Panc1 (cell line): ENCODE data around the gene MORN1. TPM values are rescaled to one million over a fixed set of nuclear protein-coding genes. Genes with fewer than 3 reads are reported as not detected.

Experiments used
- ATAC-seq: fragments of 200-7000 bp; cut with Tn5 transposase; 2 replicates; pipeline ENCODE4 v1.9.1; 2020; ENCODE audit warnings: mild to moderate bottlenecking, moderate library complexity
- BruUV-seq: library from RNA; stranded (reverse); fragments of 400-500 nt; replicated peaks from 2 replicates; lab custom pipeline; 2021; lab: Mats Ljungman, UMichigan
- CTCF ChIA-PET: fragments of 300-600 bp; sonication (Branson Sonifier 250); formaldehyde crosslinking; loops from one replicate; lab custom pipeline; 2022; ENCODE audit warnings: antibody characterized with exemption; lab: Charles Lee
- POLR2A ChIA-PET: fragments of 300-600 bp; sonication (Branson Sonifier 250); formaldehyde crosslinking; loops from one replicate; lab custom pipeline; 2022; ENCODE audit warnings: antibody characterized with exemption; lab: Charles Lee
- DNase-seq: peaks from one replicate; pipeline ENCODE4 v3.0.0-alpha.2; 2010; ENCODE audit warnings: low read depth, low spot score
- H3K27ac ChIP-seq: 2 replicates; pipeline ENCODE4 v1.5.1; 2011; ENCODE audit warnings: mild to moderate bottlenecking, low read length, inconsistent platforms
- H3K27me3 ChIP-seq: fragments of 200-500 bp; sonication (Bioruptor generic); 2 replicates; pipeline ENCODE4 v1.6.0; 2014; ENCODE audit warnings: low read length, inconsistent platforms; ENCODE audit not compliant: control insufficient read depth, insufficient read depth
- H3K36me3 ChIP-seq: fragments of 200-500 bp; sonication (Bioruptor generic); 2 replicates; pipeline ENCODE4 v1.5.1; 2014; ENCODE audit warnings: inconsistent platforms, mild to moderate bottlenecking, low read length, moderate library complexity; ENCODE audit not compliant: control insufficient read depth, insufficient read depth
- H3K4me1 ChIP-seq: 2 replicates; pipeline ENCODE4 v1.5.1; 2011; ENCODE audit warnings: inconsistent platforms, mild to moderate bottlenecking, low read length, moderate library complexity; ENCODE audit not compliant: control insufficient read depth, insufficient read depth
- H3K4me3 ChIP-seq, 2 experiments: 2 replicates each; pipeline ENCODE4 v1.5.1; 2011 to 2012; ENCODE audit warnings: low read depth in 2 of 2, low read length in 2 of 2, mild to moderate bottlenecking in 2 of 2, inconsistent platforms in 1 of 2, moderate library complexity in 1 of 2
- H3K9me3 ChIP-seq: fragments of 200-500 bp; sonication (Bioruptor generic); 2 replicates; pipeline ENCODE4 v1.5.1; 2014; ENCODE audit warnings: low read depth, mild to moderate bottlenecking, inconsistent platforms, low read length, moderate library complexity; ENCODE audit not compliant: control insufficient read depth, insufficient read depth
- POLR2AphosphoS5 ChIP-seq: IDR thresholded peaks from 2 replicates; pipeline ENCODE4 v1.6.1; 2012; ENCODE audit warnings: mild to moderate bottlenecking, low read depth, low read length, moderate library complexity
- SIN3A ChIP-seq: IDR thresholded peaks from 2 replicates; pipeline ENCODE4 v1.6.1; 2012; ENCODE audit warnings: low read depth, mild to moderate bottlenecking, low read length, moderate library complexity, borderline replicate concordance; ENCODE audit not compliant: insufficient read depth
- TCF7L2 ChIP-seq: IDR thresholded peaks from 2 replicates; pipeline ENCODE4 v1.6.1; 2011; ENCODE audit warnings: mild to moderate bottlenecking, low read depth, low read length, inconsistent platforms
- in situ Hi-C: cut with HindIII; loops from 2 replicates; pipeline ENCODE4 v1.10.0; 2016; ENCODE audit warnings: low sequenced_read_pairs, low pct_unique_long_range_greater_than_20kb
- intact Hi-C: fragments of 100-400 bp; cut with micrococcal nuclease; formaldehyde crosslinking; loops from one replicate; pipeline ENCODE4 v1.10.0; 2022; ENCODE audit not compliant: unreplicated experiment
- total RNA-seq: library from RNA; stranded (reverse); gene quantifications from one replicate; pipeline ENCODE4 v1.2.1, GENCODE V29; 2021; ENCODE audit not compliant: unreplicated experiment
- TF ChIP-seq, protein P1 (sequence below): fragments of 450-650 bp; IDR thresholded peaks from 2 replicates; pipeline ENCODE4 v1.5.1; 2017; ENCODE audit warnings: mild to moderate bottlenecking
- TF ChIP-seq, protein P2 (sequence below), 2 experiments: IDR thresholded peaks; 2 replicates each; pipeline ENCODE4 v1.6.1; 2011 to 2012; ENCODE audit warnings: low read depth in 2 of 2, control low read depth in 1 of 2, low read length in 1 of 2, mild to moderate bottlenecking in 1 of 2, moderate library complexity in 1 of 2; ENCODE audit not compliant: insufficient read depth in 1 of 2

Gene MORN1
- total RNA-seq, 1 experiment from 2014 or later = 21.3 TPM

DNA sequence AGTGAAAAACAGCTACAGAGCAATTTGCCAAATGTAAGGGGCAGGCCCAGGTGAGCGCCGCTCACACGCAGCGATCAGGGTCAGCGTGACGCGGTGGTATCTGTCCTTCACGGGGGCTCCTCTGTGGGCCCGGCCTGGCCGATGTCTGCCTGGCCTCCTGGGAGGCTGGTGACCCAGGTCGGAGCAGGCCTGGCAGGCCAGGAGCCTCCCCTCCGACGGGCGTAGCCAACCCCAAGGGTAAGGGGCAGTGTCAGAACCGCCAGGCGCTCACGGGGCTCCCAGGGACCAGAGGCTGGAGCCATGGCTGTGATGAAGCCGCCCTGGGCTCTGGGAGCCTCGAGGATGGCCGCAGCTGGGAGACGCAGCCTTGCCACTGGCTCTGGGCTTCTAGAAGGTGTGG is 72.1 kb downstream of the MORN1 start:
- ChIA-PET POLR2A (no interaction called here), CTCF (no interaction called here)
- TF ChIP-seq TCF7L2 = no peak
- TF ChIP-seq, protein P1, sequence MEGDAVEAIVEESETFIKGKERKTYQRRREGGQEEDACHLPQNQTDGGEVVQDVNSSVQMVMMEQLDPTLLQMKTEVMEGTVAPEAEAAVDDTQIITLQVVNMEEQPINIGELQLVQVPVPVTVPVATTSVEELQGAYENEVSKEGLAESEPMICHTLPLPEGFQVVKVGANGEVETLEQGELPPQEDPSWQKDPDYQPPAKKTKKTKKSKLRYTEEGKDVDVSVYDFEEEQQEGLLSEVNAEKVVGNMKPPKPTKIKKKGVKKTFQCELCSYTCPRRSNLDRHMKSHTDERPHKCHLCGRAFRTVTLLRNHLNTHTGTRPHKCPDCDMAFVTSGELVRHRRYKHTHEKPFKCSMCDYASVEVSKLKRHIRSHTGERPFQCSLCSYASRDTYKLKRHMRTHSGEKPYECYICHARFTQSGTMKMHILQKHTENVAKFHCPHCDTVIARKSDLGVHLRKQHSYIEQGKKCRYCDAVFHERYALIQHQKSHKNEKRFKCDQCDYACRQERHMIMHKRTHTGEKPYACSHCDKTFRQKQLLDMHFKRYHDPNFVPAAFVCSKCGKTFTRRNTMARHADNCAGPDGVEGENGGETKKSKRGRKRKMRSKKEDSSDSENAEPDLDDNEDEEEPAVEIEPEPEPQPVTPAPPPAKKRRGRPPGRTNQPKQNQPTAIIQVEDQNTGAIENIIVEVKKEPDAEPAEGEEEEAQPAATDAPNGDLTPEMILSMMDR = no peak
- no peak for TF ChIP-seq SIN3A
- no peak for TF ChIP-seq POLR2AphosphoS5
- TF ChIP-seq, protein P2, sequence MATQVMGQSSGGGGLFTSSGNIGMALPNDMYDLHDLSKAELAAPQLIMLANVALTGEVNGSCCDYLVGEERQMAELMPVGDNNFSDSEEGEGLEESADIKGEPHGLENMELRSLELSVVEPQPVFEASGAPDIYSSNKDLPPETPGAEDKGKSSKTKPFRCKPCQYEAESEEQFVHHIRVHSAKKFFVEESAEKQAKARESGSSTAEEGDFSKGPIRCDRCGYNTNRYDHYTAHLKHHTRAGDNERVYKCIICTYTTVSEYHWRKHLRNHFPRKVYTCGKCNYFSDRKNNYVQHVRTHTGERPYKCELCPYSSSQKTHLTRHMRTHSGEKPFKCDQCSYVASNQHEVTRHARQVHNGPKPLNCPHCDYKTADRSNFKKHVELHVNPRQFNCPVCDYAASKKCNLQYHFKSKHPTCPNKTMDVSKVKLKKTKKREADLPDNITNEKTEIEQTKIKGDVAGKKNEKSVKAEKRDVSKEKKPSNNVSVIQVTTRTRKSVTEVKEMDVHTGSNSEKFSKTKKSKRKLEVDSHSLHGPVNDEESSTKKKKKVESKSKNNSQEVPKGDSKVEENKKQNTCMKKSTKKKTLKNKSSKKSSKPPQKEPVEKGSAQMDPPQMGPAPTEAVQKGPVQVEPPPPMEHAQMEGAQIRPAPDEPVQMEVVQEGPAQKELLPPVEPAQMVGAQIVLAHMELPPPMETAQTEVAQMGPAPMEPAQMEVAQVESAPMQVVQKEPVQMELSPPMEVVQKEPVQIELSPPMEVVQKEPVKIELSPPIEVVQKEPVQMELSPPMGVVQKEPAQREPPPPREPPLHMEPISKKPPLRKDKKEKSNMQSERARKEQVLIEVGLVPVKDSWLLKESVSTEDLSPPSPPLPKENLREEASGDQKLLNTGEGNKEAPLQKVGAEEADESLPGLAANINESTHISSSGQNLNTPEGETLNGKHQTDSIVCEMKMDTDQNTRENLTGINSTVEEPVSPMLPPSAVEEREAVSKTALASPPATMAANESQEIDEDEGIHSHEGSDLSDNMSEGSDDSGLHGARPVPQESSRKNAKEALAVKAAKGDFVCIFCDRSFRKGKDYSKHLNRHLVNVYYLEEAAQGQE (IDR thresholded peaks at IDR 0.05; ENCODE audit: insufficient read depth in 1 of 2, low read depth in 2 of 2, low read length in 1 of 2) = no peak
- no peaks in the 10 kb centered on the region for H3K27me3 ChIP-seq
- BruUV-seq = no TSS peak
- no peaks in the 10 kb centered on the region for H3K36me3 ChIP-seq
- in situ Hi-C loops (no loop called here), intact Hi-C loops (loop anchor here (10.0 kb wide), 1 partner anchor 124 kb away; the partner anchor contains the start of gene FAAP20)
- no peak overlapping the region for H3K4me3 ChIP-seq
- H3K9me3 ChIP-seq = no peaks in the 10 kb centered on the region
- H3K27ac ChIP-seq = no peak overlapping the region
- ATAC-seq = no peak
- H3K4me1 ChIP-seq = peaks cover 20% of the 10 kb centered on the region
- DNase-seq = no peak

DNA sequence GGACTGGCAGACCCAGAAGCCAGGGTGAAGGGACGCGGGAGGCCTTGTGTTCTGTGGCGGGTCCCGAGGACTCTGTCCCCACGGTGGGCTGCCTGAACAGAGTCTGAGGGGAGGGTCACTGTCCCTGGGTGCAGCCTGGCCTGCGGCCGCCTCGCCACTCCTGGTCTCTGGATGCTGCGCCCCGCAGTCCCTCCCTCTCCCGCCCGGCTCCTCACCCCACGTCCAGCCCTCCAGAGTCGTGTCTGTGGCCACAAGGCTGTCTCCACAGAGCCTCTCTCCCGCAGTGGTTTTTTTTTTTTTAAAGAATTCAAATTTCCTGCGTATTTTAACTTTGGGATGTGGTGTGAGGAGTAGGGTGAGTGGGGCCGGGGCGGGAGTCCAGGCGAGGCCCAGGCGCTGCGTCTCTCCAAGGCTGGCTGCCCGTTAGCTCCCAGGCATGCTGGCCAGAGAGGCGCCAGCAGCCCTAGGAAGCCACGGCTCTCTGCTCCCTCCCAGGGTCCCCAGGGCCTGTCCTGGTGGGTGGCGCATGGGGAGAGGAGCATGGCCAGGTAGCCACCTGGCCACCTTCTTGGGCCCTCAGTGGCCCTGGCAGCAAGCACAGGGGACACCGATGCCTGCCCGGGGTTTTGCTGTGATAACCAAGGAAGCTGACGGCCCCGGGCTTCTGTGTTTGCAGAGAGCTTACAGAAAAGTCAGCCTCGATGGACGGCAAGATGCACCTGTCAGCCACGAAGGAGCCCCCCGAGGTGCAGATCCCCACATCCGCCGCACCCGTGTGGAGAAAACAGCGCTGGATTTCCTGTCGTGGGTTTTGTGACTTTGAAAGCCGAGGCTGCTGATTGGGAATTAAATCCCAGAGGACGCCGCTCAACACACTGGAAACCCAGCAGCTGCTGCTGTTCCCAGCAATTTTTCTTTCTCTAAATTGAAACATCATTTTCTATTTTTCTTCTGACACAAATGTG is 72.8 kb downstream of the MORN1 start:
- TF ChIP-seq TCF7L2 (no peak), POLR2AphosphoS5 (no peak), SIN3A (no peak)
- TF ChIP-seq, protein P1 = no peak
- TF ChIP-seq, protein P2 (IDR thresholded peaks at IDR 0.05; ENCODE audit: insufficient read depth in 1 of 2, low read depth in 2 of 2, low read length in 1 of 2) = no peak
- Histone ChIP-seq H3K27ac (no peak overlapping the region), H3K36me3 (no peaks in the 10 kb centered on the region), H3K4me3 (no peak overlapping the region), H3K4me1 (peaks cover 25% of the 10 kb centered on the region), H3K27me3 (no peaks in the 10 kb centered on the region), H3K9me3 (no peaks in the 10 kb centered on the region)
- DNase-seq (no peak), ATAC-seq (no peak)
- intact Hi-C loops = loop anchor here (10.0 kb wide), 1 partner anchor 124 kb away; the partner anchor contains the start of gene FAAP20
- ChIA-PET POLR2A (no interaction called here), CTCF (interaction anchor here (0.6 kb wide), 1 partner anchor 85 kb away, joined by 3 read pairs; no protein-coding TSS in a partner anchor)
- no TSS peak for BruUV-seq
- in situ Hi-C loops = no loop called here
